HG03103 (cell line): ENCODE measurements around the gene HEPN1.

Source experiments
- ATAC-seq: cut with Tn5 transposase; IDR thresholded peaks from one replicate; pipeline ENCODE4 v1.9.1; 2021; ENCODE audit warnings: low read depth; ENCODE audit not compliant: unreplicated experiment

HEPN1 gene

GRCh38 chr11:124884340-124884739, 34.7 kb upstream of the HEPN1 start:
- ATAC-seq: no peak

GRCh38 chr11:124884869-124885479, 34.1 kb upstream of the HEPN1 start:
- no peak for ATAC-seq

- ATAC-seq: no peak
These were observed 32.6 kb upstream of the HEPN1 start for GRCh38 chr11:124886476-124886875.

GRCh38 chr11:124886978-124887666, 31.9 kb upstream of the HEPN1 start:
- ATAC-seq: no peak

GRCh38 chr11:124887667-124888013, 31.4 kb upstream of the HEPN1 start:
- ATAC-seq: no peak

- no peak for ATAC-seq
These were observed 29.6 kb upstream of the HEPN1 start for GRCh38 chr11:124889191-124890091.

GRCh38 chr11:124890151-124890550, 28.9 kb upstream of the HEPN1 start:
- no peak for ATAC-seq

- ATAC-seq: no peak
These were observed 28.2 kb upstream of the HEPN1 start for GRCh38 chr11:124890683-124891372.

GRCh38 chr11:124891373-124891861, 27.6 kb upstream of the HEPN1 start:
- no peak for ATAC-seq

- no peak for ATAC-seq
These were observed 26.9 kb upstream of the HEPN1 start for GRCh38 chr11:124892146-124892545.

GRCh38 chr11:124892750-124893454, 26.1 kb upstream of the HEPN1 start:
- no peak for ATAC-seq

GRCh38 chr11:124893781-124894401, 25.2 kb upstream of the HEPN1 start:
- no peak for ATAC-seq

- ATAC-seq: no peak
These were observed 24.2 kb upstream of the HEPN1 start for GRCh38 chr11:124894606-124895430.

GRCh38 chr11:124895471-124895971, 23.5 kb upstream of the HEPN1 start:
- no peak for ATAC-seq

- ATAC-seq: no peak
These were observed 22.8 kb upstream of the HEPN1 start for GRCh38 chr11:124896071-124896750.

GRCh38 chr11:124896821-124897391, 22.1 kb upstream of the HEPN1 start:
- ATAC-seq: no peak

GRCh38 chr11:124897674-124898262, 21.3 kb upstream of the HEPN1 start, which contains the start of gene ROBO4:
TSS of gene ROBO4 (minus strand) at chr11:124897865. CDS start at chr11:124897795, 70 bp downstream.
- ATAC-seq: no peak
